NT2/D1 (cell line): Measurements from ENCODE around the gene KCNG1.

ENCODE experiments used
- SUZ12 ChIP-seq: IDR thresholded peaks from 2 replicates; pipeline ENCODE4 v1.6.1; 2011; ENCODE audit not compliant: insufficient read length, insufficient read depth; ENCODE audit errors: extremely low read depth
- YY1 ChIP-seq: IDR thresholded peaks from 2 replicates; pipeline ENCODE4 v1.6.1; 2011; ENCODE audit not compliant: insufficient read length, insufficient read depth

- TF ChIP-seq YY1 = no peak
- no peak for TF ChIP-seq SUZ12
Measured at GRCh38 chr20:50995506-50995905, 27.4 kb downstream of the KCNG1 start.
